Endothelial cell of umbilical vein (primary cell): Measurements from ENCODE around the gene IL1RL2. TPM values are rescaled to one million over a fixed set of nuclear protein-coding genes. Genes with fewer than 3 reads are reported as not detected.

Experiments used
- BruUV-seq: library from RNA; stranded (reverse); fragments of 400-500 nt; replicated peaks from 2 replicates; lab custom pipeline; 2021; lab: Mats Ljungman, UMichigan
- CTCF ChIA-PET: fragments of 300-600, 350-600 bp; sonication (Branson Sonifier 250); formaldehyde crosslinking; loops from one replicate; lab custom pipeline; 2021; ENCODE audit warnings: antibody characterized with exemption, inconsistent platforms; lab: Charles Lee
- POLR2A ChIA-PET: fragments of 300-600, 350-600 bp; sonication (Branson Sonifier 250); formaldehyde crosslinking; loops from one replicate; lab custom pipeline; 2021; ENCODE audit warnings: antibody characterized with exemption, inconsistent platforms; lab: Charles Lee
- DNase-seq: peaks from one replicate; pipeline ENCODE4 v3.0.0-alpha.2; 2011; ENCODE audit warnings: low read depth, low spot score
- FAIRE-seq: peaks from 2 replicates; lab custom pipeline; 2011; peaks lifted over from hg19 to GRCh38; lab: Jason Lieb, UNC
- H2AFZ ChIP-seq: 2 replicates; pipeline ENCODE4 v1.6.0; 2012; ENCODE audit warnings: low read depth, low read length, control low read depth, inconsistent platforms
- H3K27ac ChIP-seq: 2 replicates; pipeline ENCODE4 v1.5.1; 2011; ENCODE audit warnings: low read depth, mild to moderate bottlenecking, control low read depth, low read length, moderate library complexity; ENCODE audit not compliant: insufficient read depth
- H3K27me3 ChIP-seq, 2 experiments: 2 replicates each; pipeline versions ENCODE4 v1.6.0 to v1.6.1; 2011; ENCODE audit warnings: low read length in 2 of 2, mixed read lengths in 1 of 2; ENCODE audit not compliant: control insufficient read depth in 2 of 2, insufficient read depth in 2 of 2
- H3K36me3 ChIP-seq, 2 experiments: 2 replicates in 1 of 2; 3 replicates in 1 of 2; pipeline ENCODE4 v1.5.1; 2011; ENCODE audit warnings: low read length in 2 of 2, mild to moderate bottlenecking in 1 of 2, moderate library complexity in 1 of 2; ENCODE audit not compliant: control insufficient read depth in 2 of 2, insufficient read depth in 2 of 2; ENCODE audit errors: extremely low read depth in 1 of 2
- H3K4me1 ChIP-seq: 3 replicates; pipeline ENCODE4 v1.5.1; 2011; ENCODE audit warnings: mild to moderate bottlenecking, low read length; ENCODE audit not compliant: control insufficient read depth, insufficient read depth; ENCODE audit errors: extremely low read depth
- H3K4me2 ChIP-seq: 2 replicates; pipeline ENCODE4 v1.6.1; 2011; ENCODE audit warnings: low read length, control low read depth, mixed read lengths; ENCODE audit not compliant: insufficient read depth
- H3K4me3 ChIP-seq, 3 experiments: fragments of 200-600 bp in 1 of 3; sonication (generic), shearing (Covaris generic) in 1 of 3; replicated peaks in 1 of 3; 2 replicates each; pipeline ENCODE4 v1.5.1; 2011 to 2016; ENCODE audit warnings: control low read depth in 3 of 3, low read length in 3 of 3, mild to moderate bottlenecking in 2 of 3, inconsistent platforms in 1 of 3, low read depth in 1 of 3, moderate library complexity in 1 of 3; ENCODE audit not compliant: insufficient read depth in 1 of 3
- H3K79me2 ChIP-seq: 2 replicates; pipeline ENCODE4 v1.6.0; 2012; ENCODE audit warnings: low read length, inconsistent platforms; ENCODE audit not compliant: control insufficient read depth, insufficient read depth
- H3K9ac ChIP-seq: replicated peaks from 2 replicates; pipeline ENCODE3; 2011; ENCODE audit warnings: low read length, control low read depth; ENCODE audit not compliant: insufficient read depth; ENCODE audit errors: extremely low read depth
- H3K9me1 ChIP-seq: replicated peaks from 3 replicates; pipeline ENCODE4 v1.6.0; 2011; ENCODE audit warnings: mild to moderate bottlenecking, low read length; ENCODE audit not compliant: control insufficient read depth, insufficient read depth; ENCODE audit errors: extremely low read depth
- H3K9me3 ChIP-seq: replicated peaks from 2 replicates; pipeline ENCODE4 v1.5.1; 2012; ENCODE audit warnings: low read length, inconsistent platforms; ENCODE audit not compliant: control insufficient read depth, insufficient read depth
- H4K20me1 ChIP-seq: replicated peaks from 2 replicates; pipeline ENCODE3; 2011; ENCODE audit warnings: mild to moderate bottlenecking, low read length; ENCODE audit not compliant: control insufficient read depth, insufficient read depth; ENCODE audit errors: extremely low read depth
- EZH2 ChIP-seq: IDR thresholded peaks from 2 replicates; pipeline ENCODE4 v1.6.1; 2012; ENCODE audit warnings: borderline replicate concordance, low read depth, mild to moderate bottlenecking, moderate library complexity, low read length, inconsistent platforms; ENCODE audit not compliant: severe bottlenecking
- FOS ChIP-seq: IDR thresholded peaks from 2 replicates; pipeline ENCODE4 v1.6.1; 2011; ENCODE audit warnings: mild to moderate bottlenecking, low read length, moderate library complexity, borderline replicate concordance; ENCODE audit not compliant: insufficient read depth
- GATA2 ChIP-seq: IDR thresholded peaks from 2 replicates; pipeline ENCODE4 v1.7.0; 2011; ENCODE audit warnings: low read depth, mild to moderate bottlenecking, moderate library complexity, mixed read lengths, low read length; ENCODE audit not compliant: insufficient read length, insufficient read depth
- JUN ChIP-seq: IDR thresholded peaks from 2 replicates; pipeline ENCODE4 v1.6.1; 2011; ENCODE audit warnings: borderline replicate concordance, low read depth; ENCODE audit not compliant: insufficient read length, insufficient read depth
- MYC ChIP-seq: IDR thresholded peaks from one replicate; pipeline ENCODE4 v1.6.1; 2011; ENCODE audit warnings: mild to moderate bottlenecking, low read depth, low read length
- POLR2A ChIP-seq: IDR thresholded peaks from 2 replicates; pipeline ENCODE4 v1.6.1; 2012; ENCODE audit warnings: low read depth, mild to moderate bottlenecking, control low read depth, low read length
- POLR2AphosphoS5 ChIP-seq: IDR thresholded peaks from 2 replicates; pipeline ENCODE4 v1.6.1; 2012; ENCODE audit warnings: low read depth, mild to moderate bottlenecking, control low read depth, low read length, moderate library complexity; ENCODE audit not compliant: insufficient read depth
- dilution Hi-C: fragments of 300-500 bp; cut with MboI; formaldehyde crosslinking; loops from one replicate; pipeline ENCODE4 v1.15.0; 2019; ENCODE audit warnings: low sequenced_read_pairs; ENCODE audit not compliant: extremely low pct_ligation_motif_present
- intact Hi-C: fragments of 100-400 bp; cut with micrococcal nuclease; formaldehyde crosslinking; loops from one replicate; pipeline ENCODE4 v1.10.0; 2022
- polyA plus RNA-seq, 4 experiments: library from polyadenylated mRNA; depleted of rRNA in 3 of 4; stranded (reverse) in 3 of 4; unstranded in 1 of 4; fragments of >200 nt; gene quantifications; 2 replicates each; pipeline versions ENCODE4 v1.2.1 to v1.2.3, GENCODE V29; 2011 to 2012; ENCODE audit warnings: missing spikeins in 1 of 4
- total RNA-seq: library from RNA; stranded (reverse); gene quantifications from 2 replicates; pipeline ENCODE4 v1.2.3, GENCODE V29; 2021
- TF ChIP-seq, protein P1 (sequence below): IDR thresholded peaks from 2 replicates; pipeline ENCODE4 v1.6.1; 2011; ENCODE audit not compliant: insufficient read depth, insufficient read length
- TF ChIP-seq, protein P2 (sequence below), 2 donors: IDR thresholded peaks; 1 replicate in 1 of 2; 2 replicates in 1 of 2; pipeline ENCODE4 v1.5.1; 2011; ENCODE audit warnings: low read length in 2 of 2, mild to moderate bottlenecking in 2 of 2, moderate library complexity in 2 of 2, control low read depth in 1 of 2, inconsistent platforms in 1 of 2, low read depth in 1 of 2; ENCODE audit not compliant: insufficient read depth in 1 of 2; ENCODE audit errors: extremely low read depth in 1 of 2

Gene IL1RL2
- total and polyA plus RNA-seq, 2 donors (not counting 3 experiments of a cell fraction or from before 2014, with no cell fraction given) = 0.11 TPM; not detected in 1

DNA sequence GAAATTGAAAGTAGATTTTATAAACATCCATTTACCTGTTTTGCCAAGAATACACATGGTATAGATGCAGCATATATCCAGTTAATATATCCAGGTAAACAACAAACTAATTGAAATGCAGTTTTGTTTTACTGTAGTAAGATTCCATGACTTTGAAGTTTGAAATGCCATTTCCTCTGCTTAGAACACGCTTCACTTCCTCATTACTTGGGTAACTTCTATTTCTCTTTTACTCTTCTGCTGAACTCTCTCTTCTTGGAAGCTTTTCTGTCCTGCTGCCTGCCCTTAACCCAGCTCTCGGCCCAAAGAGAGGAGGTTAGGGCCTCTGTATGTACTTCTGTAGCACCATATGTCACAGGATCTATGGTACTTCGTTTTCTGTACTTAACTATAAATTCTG, 14.1 kb upstream of the IL1RL2 start:
- dilution Hi-C loops (no loop called here), intact Hi-C loops (no loop called here)
- no peak overlapping the region for H3K27ac ChIP-seq
- no peaks in the 10 kb centered on the region for H3K9me3 ChIP-seq
- no peaks in the 10 kb centered on the region for H3K9me1 ChIP-seq
- ChIA-PET POLR2A (no interaction called here), CTCF (interaction anchor here (1.7 kb wide), 1 partner anchor 68 kb away, joined by 4 read pairs; no protein-coding TSS in a partner anchor)
- H2AFZ ChIP-seq = no peak overlapping the region
- FAIRE-seq = no peak
- no peak overlapping the region for H3K4me2 ChIP-seq
- H3K36me3 ChIP-seq = no peaks in the 10 kb centered on the region
- no TSS peak for BruUV-seq
- H3K79me2 ChIP-seq = no peaks in the 10 kb centered on the region
- H3K4me1 ChIP-seq = no peaks in the 10 kb centered on the region
- DNase-seq = no peak
- no peak for TF ChIP-seq POLR2A
- TF ChIP-seq POLR2AphosphoS5 = no peak
- no peak for TF ChIP-seq GATA2
- TF ChIP-seq FOS = no peak
- TF ChIP-seq, protein P1, sequence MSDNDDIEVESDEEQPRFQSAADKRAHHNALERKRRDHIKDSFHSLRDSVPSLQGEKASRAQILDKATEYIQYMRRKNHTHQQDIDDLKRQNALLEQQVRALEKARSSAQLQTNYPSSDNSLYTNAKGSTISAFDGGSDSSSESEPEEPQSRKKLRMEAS = no peak
- no peak for TF ChIP-seq MYC
- no peak for TF ChIP-seq JUN
- TF ChIP-seq, protein P2, sequence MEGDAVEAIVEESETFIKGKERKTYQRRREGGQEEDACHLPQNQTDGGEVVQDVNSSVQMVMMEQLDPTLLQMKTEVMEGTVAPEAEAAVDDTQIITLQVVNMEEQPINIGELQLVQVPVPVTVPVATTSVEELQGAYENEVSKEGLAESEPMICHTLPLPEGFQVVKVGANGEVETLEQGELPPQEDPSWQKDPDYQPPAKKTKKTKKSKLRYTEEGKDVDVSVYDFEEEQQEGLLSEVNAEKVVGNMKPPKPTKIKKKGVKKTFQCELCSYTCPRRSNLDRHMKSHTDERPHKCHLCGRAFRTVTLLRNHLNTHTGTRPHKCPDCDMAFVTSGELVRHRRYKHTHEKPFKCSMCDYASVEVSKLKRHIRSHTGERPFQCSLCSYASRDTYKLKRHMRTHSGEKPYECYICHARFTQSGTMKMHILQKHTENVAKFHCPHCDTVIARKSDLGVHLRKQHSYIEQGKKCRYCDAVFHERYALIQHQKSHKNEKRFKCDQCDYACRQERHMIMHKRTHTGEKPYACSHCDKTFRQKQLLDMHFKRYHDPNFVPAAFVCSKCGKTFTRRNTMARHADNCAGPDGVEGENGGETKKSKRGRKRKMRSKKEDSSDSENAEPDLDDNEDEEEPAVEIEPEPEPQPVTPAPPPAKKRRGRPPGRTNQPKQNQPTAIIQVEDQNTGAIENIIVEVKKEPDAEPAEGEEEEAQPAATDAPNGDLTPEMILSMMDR (IDR thresholded peaks at IDR 0.05; ENCODE audit: extremely low read depth in 1 of 2, insufficient read depth in 1 of 2, low read depth in 1 of 2, low read length in 2 of 2) = no peak
- TF ChIP-seq EZH2 = no peak
- H4K20me1 ChIP-seq = no peaks in the 10 kb centered on the region
- no peaks in the 10 kb centered on the region for H3K27me3 ChIP-seq
- no peak overlapping the region for H3K4me3 ChIP-seq
- no peak overlapping the region for H3K9ac ChIP-seq
